ENCODE results near the gene NELL1. TPM values are rescaled to one million over a fixed set of nuclear protein-coding genes. Genes with fewer than 3 reads are reported as not detected.

NELL1 gene
- polyA plus RNA-seq, 4 donors, result 0.18 to 5.1 TPM; not detected in 2

DNA sequence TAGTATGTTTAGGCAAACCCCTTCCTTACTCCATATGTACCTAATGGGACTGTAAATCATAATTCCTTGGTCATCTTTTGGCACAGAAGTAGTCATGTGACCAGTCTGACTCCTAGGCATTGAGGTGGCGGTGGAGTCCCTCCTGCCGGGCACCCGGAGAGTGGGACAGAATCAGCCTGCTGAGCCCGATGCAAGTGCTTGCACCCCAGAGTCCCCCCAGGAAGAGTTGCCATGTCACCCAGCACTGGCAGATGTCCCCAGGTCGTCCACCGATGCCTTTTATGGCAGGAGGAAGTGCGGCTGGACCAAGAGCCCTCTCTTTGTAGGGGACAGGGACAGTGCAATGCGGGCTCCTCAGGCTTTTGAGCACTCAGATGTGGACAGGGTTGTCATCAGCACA lies 500.3 kb downstream of the NELL1 start:
- Histone ChIP-seq H3K4me3 (ENCODE audit: low read depth in 1 of 3, low read length in 3 of 3) (no peak overlapping the region), H3K27ac (ENCODE audit: low read depth in 1 of 3, low read length in 2 of 3) (no peak overlapping the region), H3K9me3 (ENCODE audit: control insufficient read depth in 2 of 2, insufficient read depth in 1 of 2, low read depth in 1 of 2, low read length in 1 of 2) (no peaks in the 10 kb centered on the region), H3K4me1 (ENCODE audit: control insufficient read depth in 3 of 3, insufficient read depth in 2 of 3, low read depth in 1 of 3, low read length in 2 of 3) (no peaks in the 10 kb centered on the region), H3K27me3 (ENCODE audit: control insufficient read depth in 3 of 3, insufficient read depth in 3 of 3, low read length in 3 of 3) (no peaks in the 10 kb centered on the region), H3K36me3 (ENCODE audit: control insufficient read depth in 3 of 3, insufficient read depth in 2 of 3, low read depth in 1 of 3, low read length in 3 of 3) (no peaks in the 10 kb centered on the region)
- DNase-seq (no peak), FAIRE-seq (no peak)
- WGBS, 3 donors, result 85 to 88% (median 86%) methylated on average over 8 of the region's 8 CpGs

DNA sequence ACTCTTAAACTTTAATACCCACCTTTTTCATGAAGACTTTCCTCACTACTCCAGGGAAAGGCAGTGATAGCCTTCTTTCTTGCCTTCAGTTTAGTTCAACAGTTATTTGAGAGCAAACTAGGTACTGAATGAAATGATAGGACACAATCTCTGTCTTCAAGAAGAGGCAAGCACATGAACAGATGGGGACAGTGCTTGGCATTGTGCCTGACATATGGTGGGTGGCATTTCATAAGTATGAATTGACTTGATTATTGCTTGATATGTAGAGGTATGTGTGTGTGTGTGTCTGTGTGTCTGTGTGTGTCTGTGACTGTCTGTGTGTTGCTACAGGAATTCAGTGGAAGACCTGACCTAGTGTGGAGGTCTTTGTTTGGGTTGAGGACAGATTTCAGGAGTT lies 504.1 kb downstream of the NELL1 start:
- Histone ChIP-seq H3K4me1 (ENCODE audit: control insufficient read depth in 3 of 3, insufficient read depth in 2 of 3, low read depth in 1 of 3, low read length in 2 of 3) (no peaks in the 10 kb centered on the region), H3K36me3 (ENCODE audit: control insufficient read depth in 3 of 3, insufficient read depth in 2 of 3, low read depth in 1 of 3, low read length in 3 of 3) (no peaks in the 10 kb centered on the region), H3K27me3 (ENCODE audit: control insufficient read depth in 3 of 3, insufficient read depth in 3 of 3, low read length in 3 of 3) (no peaks in the 10 kb centered on the region), H3K4me3 (ENCODE audit: low read depth in 1 of 3, low read length in 3 of 3) (no peak overlapping the region), H3K9me3 (ENCODE audit: control insufficient read depth in 2 of 2, insufficient read depth in 1 of 2, low read depth in 1 of 2, low read length in 1 of 2) (no peaks in the 10 kb centered on the region), H3K27ac (ENCODE audit: low read depth in 1 of 3, low read length in 2 of 3) (no peak overlapping the region)
- no peak for FAIRE-seq
- DNase-seq, result no peak

DNA sequence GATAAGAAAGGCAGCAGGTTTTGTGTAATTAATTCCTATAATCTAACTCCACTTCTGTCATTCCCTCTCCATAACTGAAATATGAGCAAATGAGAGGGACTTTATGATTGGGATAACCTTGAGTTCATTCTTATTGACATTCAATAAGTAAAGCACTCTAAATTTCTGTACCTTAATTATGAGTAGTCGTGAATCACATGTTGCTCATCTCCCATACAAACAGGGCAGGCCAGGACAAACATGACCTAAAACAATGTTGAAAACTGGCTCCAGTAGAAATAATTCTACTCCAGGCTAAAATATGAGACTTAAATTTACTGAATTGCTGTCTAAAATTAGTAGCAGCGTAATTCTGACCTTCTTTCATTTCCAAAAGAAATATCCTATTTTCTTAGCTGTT lies 505.4 kb downstream of the NELL1 start:
- FAIRE-seq (no peak), DNase-seq (no peak)
- Histone ChIP-seq H3K27me3 (ENCODE audit: control insufficient read depth in 3 of 3, insufficient read depth in 3 of 3, low read length in 3 of 3) (no peaks in the 10 kb centered on the region), H3K36me3 (ENCODE audit: control insufficient read depth in 3 of 3, insufficient read depth in 2 of 3, low read depth in 1 of 3, low read length in 3 of 3) (no peaks in the 10 kb centered on the region), H3K27ac (ENCODE audit: low read depth in 1 of 3, low read length in 2 of 3) (no peak overlapping the region), H3K4me1 (ENCODE audit: control insufficient read depth in 3 of 3, insufficient read depth in 2 of 3, low read depth in 1 of 3, low read length in 2 of 3) (no peaks in the 10 kb centered on the region), H3K9me3 (ENCODE audit: control insufficient read depth in 2 of 2, insufficient read depth in 1 of 2, low read depth in 1 of 2, low read length in 1 of 2) (no peaks in the 10 kb centered on the region), H3K4me3 (ENCODE audit: low read depth in 1 of 3, low read length in 3 of 3) (no peak overlapping the region)
- 75 to 78% (median 75%) methylated on average over 2 of the region's 2 CpGs for WGBS, 3 donors

DNA sequence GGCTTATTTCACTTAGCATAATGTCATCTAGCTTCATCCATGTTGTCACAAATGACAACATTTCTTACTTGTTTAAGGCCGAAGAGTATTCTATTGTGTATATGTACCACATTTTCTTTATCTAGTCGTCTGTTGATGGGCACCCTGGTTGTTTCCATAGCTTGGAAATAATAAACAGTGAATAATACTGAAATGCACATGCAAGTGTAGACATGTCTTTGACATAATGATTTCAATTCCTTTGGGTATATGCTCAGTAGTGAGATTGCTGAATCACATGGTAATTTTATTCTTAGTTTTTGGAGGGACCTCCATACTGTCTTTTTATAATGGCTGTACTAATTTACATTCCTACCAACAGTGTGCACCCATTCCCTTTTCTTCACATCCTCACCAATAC lies 508.0 kb downstream of the NELL1 start:
- DNase-seq (no peak), FAIRE-seq (no peak)
- 69 to 88% (median 76%) methylated on average over 2 of the region's 2 CpGs for WGBS, 3 donors

DNA sequence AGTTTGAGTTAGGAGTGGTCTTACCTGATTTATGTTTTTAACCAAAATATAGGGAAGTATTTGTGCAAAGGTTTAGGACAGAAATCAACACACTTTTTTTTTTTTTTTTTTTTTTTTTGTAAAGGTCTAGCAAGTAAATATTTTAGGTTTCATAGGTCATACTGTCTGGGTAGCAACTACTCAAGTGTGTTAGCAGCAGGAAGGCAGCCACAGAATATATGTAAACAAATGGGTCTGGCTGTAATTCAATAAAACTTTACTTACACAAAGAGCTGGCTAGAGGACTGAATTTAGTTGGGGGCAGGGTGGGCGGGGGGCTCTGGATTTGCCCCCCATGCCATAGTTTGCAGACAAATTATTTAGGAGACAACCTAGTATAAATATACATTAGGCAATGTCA lies 510.4 kb downstream of the NELL1 start:
- H3K4me3 ChIP-seq (ENCODE audit: low read depth in 1 of 3, low read length in 3 of 3), result no peak overlapping the region
- no peak overlapping the region for H3K27ac ChIP-seq (ENCODE audit: low read depth in 1 of 3, low read length in 2 of 3)
- DNase-seq, result no peak
- H3K36me3 ChIP-seq (ENCODE audit: control insufficient read depth in 3 of 3, insufficient read depth in 2 of 3, low read depth in 1 of 3, low read length in 3 of 3), result no peaks in the 10 kb centered on the region
- H3K27me3 ChIP-seq (ENCODE audit: control insufficient read depth in 3 of 3, insufficient read depth in 3 of 3, low read length in 3 of 3), result no peaks in the 10 kb centered on the region
- no peaks in the 10 kb centered on the region for H3K9me3 ChIP-seq (ENCODE audit: control insufficient read depth in 2 of 2, insufficient read depth in 1 of 2, low read depth in 1 of 2, low read length in 1 of 2)
- WGBS, 3 donors, result 45 to 50% (median 50%) methylated on average over 1 of the region's 1 CpG
- FAIRE-seq, result no peak
- H3K4me1 ChIP-seq (ENCODE audit: control insufficient read depth in 3 of 3, insufficient read depth in 2 of 3, low read depth in 1 of 3, low read length in 2 of 3), result no peaks in the 10 kb centered on the region

More for the DNA sequence above, 508.0 kb downstream of the NELL1 start:
- Histone ChIP-seq H3K36me3 (ENCODE audit: control insufficient read depth in 3 of 3, insufficient read depth in 2 of 3, low read depth in 1 of 3, low read length in 3 of 3) (no peaks in the 10 kb centered on the region), H3K27me3 (ENCODE audit: control insufficient read depth in 3 of 3, insufficient read depth in 3 of 3, low read length in 3 of 3) (no peaks in the 10 kb centered on the region), H3K4me1 (ENCODE audit: control insufficient read depth in 3 of 3, insufficient read depth in 2 of 3, low read depth in 1 of 3, low read length in 2 of 3) (no peaks in the 10 kb centered on the region), H3K27ac (ENCODE audit: low read depth in 1 of 3, low read length in 2 of 3) (no peak overlapping the region), H3K4me3 (ENCODE audit: low read depth in 1 of 3, low read length in 3 of 3) (no peak overlapping the region), H3K9me3 (ENCODE audit: control insufficient read depth in 2 of 2, insufficient read depth in 1 of 2, low read depth in 1 of 2, low read length in 1 of 2) (no peaks in the 10 kb centered on the region)

DNA sequence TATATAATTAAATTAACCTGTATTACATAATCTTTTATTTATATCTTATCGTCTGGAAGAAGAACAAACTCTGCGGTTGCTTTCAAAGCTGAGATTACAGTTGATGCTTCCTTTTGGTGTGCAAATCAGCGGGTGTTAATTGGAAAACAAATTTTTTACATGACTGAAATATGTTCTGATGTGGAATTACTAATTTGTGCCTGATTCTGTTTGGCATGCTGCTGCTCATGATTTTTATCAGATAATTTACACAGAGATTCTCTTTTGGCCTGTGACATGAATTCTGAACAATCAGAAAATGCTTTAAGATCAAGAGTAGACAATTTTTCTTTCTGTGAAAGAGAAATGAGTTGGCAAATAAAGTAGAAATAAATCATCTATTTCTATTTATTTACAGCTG lies 510.8 kb downstream of the NELL1 start:
- Histone ChIP-seq H3K36me3 (ENCODE audit: control insufficient read depth in 3 of 3, insufficient read depth in 2 of 3, low read depth in 1 of 3, low read length in 3 of 3) (no peaks in the 10 kb centered on the region), H3K9me3 (ENCODE audit: control insufficient read depth in 2 of 2, insufficient read depth in 1 of 2, low read depth in 1 of 2, low read length in 1 of 2) (no peaks in the 10 kb centered on the region), H3K27me3 (ENCODE audit: control insufficient read depth in 3 of 3, insufficient read depth in 3 of 3, low read length in 3 of 3) (no peaks in the 10 kb centered on the region), H3K27ac (ENCODE audit: low read depth in 1 of 3, low read length in 2 of 3) (no peak overlapping the region), H3K4me1 (ENCODE audit: control insufficient read depth in 3 of 3, insufficient read depth in 2 of 3, low read depth in 1 of 3, low read length in 2 of 3) (no peaks in the 10 kb centered on the region), H3K4me3 (ENCODE audit: low read depth in 1 of 3, low read length in 3 of 3) (no peak overlapping the region)
- no peak for DNase-seq
- 31 to 36% (median 33%) methylated on average over 3 of the region's 3 CpGs for WGBS, 3 donors
- no peak for FAIRE-seq

DNA sequence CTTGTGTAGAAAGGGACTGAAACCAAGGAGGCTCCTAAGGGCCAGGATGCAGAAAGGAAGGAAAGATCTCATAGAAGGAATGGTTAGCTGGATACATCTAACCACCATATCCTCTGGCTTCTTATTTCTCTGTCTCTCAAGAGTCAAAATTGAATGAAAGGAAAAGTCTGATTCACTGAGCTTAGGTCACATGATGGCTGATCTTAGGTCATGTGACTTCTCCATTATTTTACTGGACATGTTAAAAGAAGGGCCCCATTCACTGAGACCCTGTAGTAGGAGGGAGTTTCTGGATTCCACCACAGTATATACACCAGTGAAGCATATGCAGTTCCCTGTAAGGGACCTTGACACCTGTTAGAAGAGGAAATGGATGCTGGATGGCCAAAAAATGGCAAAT lies 516.6 kb downstream of the NELL1 start:
- H3K27me3 ChIP-seq (ENCODE audit: control insufficient read depth in 3 of 3, insufficient read depth in 3 of 3, low read length in 3 of 3), result peaks cover 0 to 1% (median 0%) of the 10 kb centered on the region in 3 donors
- H3K4me3 ChIP-seq (ENCODE audit: low read depth in 1 of 3, low read length in 3 of 3), result no peak overlapping the region
- H3K4me1 ChIP-seq (ENCODE audit: control insufficient read depth in 3 of 3, insufficient read depth in 2 of 3, low read depth in 1 of 3, low read length in 2 of 3), result no peaks in the 10 kb centered on the region
- DNase-seq (no peak), FAIRE-seq (no peak)
- no peak overlapping the region for H3K27ac ChIP-seq (ENCODE audit: low read depth in 1 of 3, low read length in 2 of 3)
- no peaks in the 10 kb centered on the region for H3K36me3 ChIP-seq (ENCODE audit: control insufficient read depth in 3 of 3, insufficient read depth in 2 of 3, low read depth in 1 of 3, low read length in 3 of 3)
- no peaks in the 10 kb centered on the region for H3K9me3 ChIP-seq (ENCODE audit: control insufficient read depth in 2 of 2, insufficient read depth in 1 of 2, low read depth in 1 of 2, low read length in 1 of 2)

DNA sequence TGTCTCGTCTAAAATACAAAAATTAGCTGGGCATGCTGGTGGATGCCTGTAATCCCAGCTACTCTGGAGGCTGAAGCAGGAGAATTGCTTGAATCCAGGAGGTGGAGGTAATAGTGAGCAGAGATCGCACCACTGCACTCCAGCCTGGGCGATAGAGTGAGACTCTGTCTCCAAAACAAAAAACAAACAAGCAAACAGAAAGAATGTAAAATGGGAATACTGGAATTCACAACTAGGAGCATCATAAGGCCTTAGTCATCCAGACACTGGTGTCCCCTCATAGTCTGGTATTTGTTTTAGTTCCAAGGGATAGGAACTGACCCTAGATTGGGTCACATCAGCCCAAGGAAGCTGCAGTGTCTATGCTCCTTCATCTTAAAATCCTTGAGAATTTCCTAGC lies 520.8 kb downstream of the NELL1 start:
- Histone ChIP-seq H3K27ac (ENCODE audit: low read depth in 1 of 3, low read length in 2 of 3) (no peak overlapping the region), H3K4me3 (ENCODE audit: low read depth in 1 of 3, low read length in 3 of 3) (no peak overlapping the region), H3K36me3 (ENCODE audit: control insufficient read depth in 3 of 3, insufficient read depth in 2 of 3, low read depth in 1 of 3, low read length in 3 of 3) (no peaks in the 10 kb centered on the region), H3K27me3 (ENCODE audit: control insufficient read depth in 3 of 3, insufficient read depth in 3 of 3, low read length in 3 of 3) (peaks cover 0 to 1% (median 0%) of the 10 kb centered on the region in 3 donors), H3K4me1 (ENCODE audit: control insufficient read depth in 3 of 3, insufficient read depth in 2 of 3, low read depth in 1 of 3, low read length in 2 of 3) (no peaks in the 10 kb centered on the region), H3K9me3 (ENCODE audit: control insufficient read depth in 2 of 2, insufficient read depth in 1 of 2, low read depth in 1 of 2, low read length in 1 of 2) (no peaks in the 10 kb centered on the region)
- FAIRE-seq (no peak), DNase-seq (no peak)
- WGBS, 3 donors, result 80 to 86% (median 81%) methylated on average over 3 of the region's 3 CpGs

DNA sequence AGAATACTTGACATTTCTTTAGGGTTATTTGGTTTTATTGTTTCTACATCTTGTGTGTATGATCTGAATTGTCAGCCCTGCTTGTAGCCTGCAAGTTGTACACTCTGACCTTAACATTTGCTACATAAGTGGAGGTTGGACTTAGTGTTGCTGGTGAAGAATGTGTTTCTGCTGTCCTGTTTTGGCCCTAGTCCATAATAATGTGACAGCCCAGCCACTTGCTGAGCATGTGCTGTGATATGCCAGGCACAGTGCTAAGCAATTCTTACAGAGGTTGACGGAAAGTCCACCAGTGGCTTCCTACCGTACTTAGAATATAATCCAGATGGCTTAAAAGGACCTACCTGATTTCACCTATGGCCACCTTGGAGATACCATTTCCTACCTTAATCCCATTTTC lies 526.6 kb downstream of the NELL1 start:
- Histone ChIP-seq H3K27ac (ENCODE audit: low read depth in 1 of 3, low read length in 2 of 3) (no peak overlapping the region), H3K36me3 (ENCODE audit: control insufficient read depth in 3 of 3, insufficient read depth in 2 of 3, low read depth in 1 of 3, low read length in 3 of 3) (no peaks in the 10 kb centered on the region), H3K27me3 (ENCODE audit: control insufficient read depth in 3 of 3, insufficient read depth in 3 of 3, low read length in 3 of 3) (no peaks in the 10 kb centered on the region), H3K4me3 (ENCODE audit: low read depth in 1 of 3, low read length in 3 of 3) (no peak overlapping the region), H3K4me1 (ENCODE audit: control insufficient read depth in 3 of 3, insufficient read depth in 2 of 3, low read depth in 1 of 3, low read length in 2 of 3) (no peaks in the 10 kb centered on the region), H3K9me3 (ENCODE audit: control insufficient read depth in 2 of 2, insufficient read depth in 1 of 2, low read depth in 1 of 2, low read length in 1 of 2) (no peaks in the 10 kb centered on the region)
- FAIRE-seq, result no peak
- DNase-seq, result no peak
- WGBS, 3 donors, result 45 to 75% (median 45%) methylated on average over 2 of the region's 2 CpGs

Data from small intestine (tissue), 7 donors.